IMR-90 (cell line): ENCODE data around the gene TPGS1. TPM values are rescaled to one million over a fixed set of nuclear protein-coding genes. Genes with fewer than 3 reads are reported as not detected.

ENCODE experiments used
- ATAC-seq: fragments of 200-7000 bp; cut with Tn5 transposase; 2 replicates; pipeline ENCODE4 v1.9.1; 2020; ENCODE audit warnings: low read depth, mild to moderate bottlenecking, moderate library complexity
- BruUV-seq: library from RNA; stranded (reverse); fragments of 400-500 nt; replicated peaks from 2 replicates; lab custom pipeline; 2021; lab: Mats Ljungman, UMichigan
- CTCF ChIA-PET: fragments of 300-600 bp; formaldehyde crosslinking; extraction: SDS; loops from one replicate; lab custom pipeline; 2021; ENCODE audit warnings: antibody characterized with exemption; lab: Yijun Ruan, JAX
- POLR2A ChIA-PET: fragments of 300-600 bp; sonication (Branson Sonifier 250); formaldehyde crosslinking; loops from one replicate; lab custom pipeline; 2022; ENCODE audit warnings: antibody characterized with exemption; ENCODE audit not compliant: unreplicated experiment; lab: Charles Lee
- DNase-seq: peaks from one replicate; pipeline ENCODE4 v3.0.0; 2013
- H2AFZ ChIP-seq: replicated peaks from 2 replicates; pipeline ENCODE3; 2013; ENCODE audit warnings: low read length, mild to moderate bottlenecking; ENCODE audit not compliant: poor library complexity
- H2AK5ac ChIP-seq: 2 replicates; pipeline ENCODE4 v1.6.1; 2013; ENCODE audit warnings: low read depth, low read length, inconsistent platforms
- H2AK9ac ChIP-seq: replicated peaks from 2 replicates; pipeline ENCODE3; 2013; ENCODE audit warnings: mild to moderate bottlenecking, low read depth, low read length, moderate library complexity; ENCODE audit not compliant: poor library complexity
- H2BK120ac ChIP-seq: 2 replicates; pipeline ENCODE4 v1.6.1; 2013; ENCODE audit warnings: low read depth, low read length, inconsistent platforms
- H2BK15ac ChIP-seq: 3 replicates; pipeline ENCODE4 v1.6.1; 2013; ENCODE audit warnings: low read depth, low read length, inconsistent platforms
- H2BK20ac ChIP-seq: 2 replicates; pipeline ENCODE4 v1.6.1; 2013; ENCODE audit warnings: low read depth, mild to moderate bottlenecking, inconsistent platforms, low read length, moderate library complexity
- H2BK5ac ChIP-seq: 2 replicates; pipeline ENCODE4 v1.6.1; 2013; ENCODE audit warnings: mild to moderate bottlenecking, low read depth, low read length, inconsistent platforms; ENCODE audit not compliant: poor library complexity, severe bottlenecking
- H3K14ac ChIP-seq: replicated peaks from 2 replicates; pipeline ENCODE4 v1.6.1; 2013; ENCODE audit warnings: low read depth, low read length, inconsistent platforms
- H3K18ac ChIP-seq: 2 replicates; pipeline ENCODE4 v1.6.1; 2013; ENCODE audit warnings: low read depth, low read length, control low read depth
- H3K23ac ChIP-seq: 2 replicates; pipeline ENCODE4 v1.6.1; 2013; ENCODE audit warnings: low read depth, low read length, inconsistent platforms
- H3K27ac ChIP-seq: 2 replicates; pipeline ENCODE4 v1.5.1; 2013; ENCODE audit warnings: mild to moderate bottlenecking, control low read depth, low read length; ENCODE audit not compliant: insufficient read depth
- H3K27me3 ChIP-seq: 2 replicates; pipeline ENCODE4 v1.6.1; 2013; ENCODE audit warnings: low read length; ENCODE audit not compliant: control insufficient read depth, insufficient read depth
- H3K36me3 ChIP-seq: 2 replicates; pipeline ENCODE4 v1.6.1; 2013; ENCODE audit warnings: low read length, mixed read lengths; ENCODE audit not compliant: control insufficient read depth, insufficient read depth
- H3K4ac ChIP-seq: 2 replicates; pipeline ENCODE4 v1.6.1; 2013; ENCODE audit warnings: low read depth, low read length, inconsistent platforms
- H3K4me1 ChIP-seq: 2 replicates; pipeline ENCODE4 v1.6.1; 2013; ENCODE audit warnings: low read length, mixed read lengths; ENCODE audit not compliant: control insufficient read depth, insufficient read depth
- H3K4me2 ChIP-seq: 2 replicates; pipeline ENCODE4 v1.6.1; 2013; ENCODE audit warnings: low read depth, mild to moderate bottlenecking, control low read depth, low read length, moderate library complexity
- H3K4me3 ChIP-seq: 2 replicates; pipeline ENCODE4 v1.5.1; 2013; ENCODE audit warnings: low read depth, mild to moderate bottlenecking, control low read depth, low read length, moderate library complexity; ENCODE audit not compliant: insufficient read depth
- H3K56ac ChIP-seq: 2 replicates; pipeline ENCODE4 v1.6.1; 2013; ENCODE audit warnings: low read length, inconsistent platforms; ENCODE audit not compliant: insufficient read depth; ENCODE audit errors: extremely low read depth
- H3K79me1 ChIP-seq, 2 experiments: 2 replicates each; pipeline ENCODE4 v1.6.1; 2013; ENCODE audit warnings: low read length in 2 of 2, inconsistent platforms in 1 of 2, low read depth in 1 of 2
- H3K9ac ChIP-seq: 2 replicates; pipeline ENCODE4 v1.6.1; 2013; ENCODE audit warnings: low read depth, low read length, control low read depth
- H3K9me1 ChIP-seq: 2 replicates; pipeline ENCODE4 v1.6.1; 2013; ENCODE audit warnings: low read length, inconsistent platforms; ENCODE audit not compliant: insufficient read depth
- H3K9me3 ChIP-seq: 2 replicates; pipeline ENCODE4 v1.6.1; 2013; ENCODE audit warnings: low read length; ENCODE audit not compliant: control insufficient read depth, insufficient read depth
- H4K20me1 ChIP-seq: 2 replicates; pipeline ENCODE4 v1.6.1; 2013; ENCODE audit warnings: low read length, inconsistent platforms; ENCODE audit not compliant: insufficient read depth
- H4K5ac ChIP-seq: 2 replicates; pipeline ENCODE4 v1.6.1; 2013; ENCODE audit warnings: mild to moderate bottlenecking, low read depth, low read length, control low read depth
- H4K8ac ChIP-seq, 2 experiments: 2 replicates each; pipeline ENCODE4 v1.6.1; 2013; ENCODE audit warnings: low read depth in 2 of 2, low read length in 2 of 2, control low read depth in 1 of 2, inconsistent platforms in 1 of 2
- H4K91ac ChIP-seq: 2 replicates; pipeline ENCODE4 v1.6.1; 2013; ENCODE audit warnings: low read depth, low read length, inconsistent platforms; ENCODE audit not compliant: insufficient read depth
- CHD1 ChIP-seq: IDR thresholded peaks from 2 replicates; pipeline ENCODE4 v1.6.1; 2012; ENCODE audit warnings: low read depth, low read length, improper control_type of control experiment
- CTCF ChIP-seq: conservative IDR thresholded peaks from 2 replicates; pipeline ENCODE4 v1.5.1; 2012; ENCODE audit warnings: mild to moderate bottlenecking, low read depth, low read length, improper control_type of control experiment
- ELK1 ChIP-seq: fragments of 150-350 bp; IDR thresholded peaks from 2 replicates; pipeline ENCODE4 v1.6.1; 2016; ENCODE audit warnings: low read depth, mild to moderate bottlenecking, low read length, moderate library complexity, borderline replicate concordance
- MAFK ChIP-seq: IDR thresholded peaks from 2 replicates; pipeline ENCODE4 v1.6.1; 2012; ENCODE audit warnings: low read depth, low read length, improper control_type of control experiment
- MAZ ChIP-seq: IDR thresholded peaks from 2 replicates; pipeline ENCODE4 v1.6.1; 2012; ENCODE audit warnings: low read depth, mild to moderate bottlenecking, low read length, improper control_type of control experiment, moderate library complexity, borderline replicate concordance
- MXI1 ChIP-seq: IDR thresholded peaks from 2 replicates; pipeline ENCODE4 v1.6.1; 2012; ENCODE audit warnings: low read depth, mild to moderate bottlenecking, low read length, moderate library complexity, borderline replicate concordance
- NFE2L2 ChIP-seq: fragments of 150-350 bp; IDR thresholded peaks from 2 replicates; pipeline ENCODE4 v1.6.1; 2016; ENCODE audit warnings: low read depth, mild to moderate bottlenecking, low read length
- RAD21 ChIP-seq: IDR thresholded peaks from 2 replicates; pipeline ENCODE4 v1.6.1; 2012; ENCODE audit warnings: low read length, improper control_type of control experiment
- RCOR1 ChIP-seq: IDR thresholded peaks from 2 replicates; pipeline ENCODE4 v1.6.1; 2012; ENCODE audit warnings: mild to moderate bottlenecking, low read length, improper control_type of control experiment; ENCODE audit not compliant: insufficient replicate concordance
- SMC3 ChIP-seq: fragments of 150-350 bp; IDR thresholded peaks from 2 replicates; pipeline ENCODE4 v1.6.1; 2016; ENCODE audit warnings: low read depth, mild to moderate bottlenecking, antibody characterized with exemption, low read length, moderate library complexity
- WGBS, 2 experiments: methylation state at CpG; one replicate each; pipeline versions ENCODE4 v1.1.5 to v1.1.7; 2013; ENCODE audit warnings: missing lambda C conversion rate in 2 of 2; ENCODE audit not compliant: insufficient read length in 1 of 2; ENCODE audit errors: extremely low coverage in 2 of 2; 5-methylcytosine and 5-hydroxymethylcytosine counted together
- dilution Hi-C: fragments of 300-500 bp; cut with HindIII; formaldehyde crosslinking; loops from one replicate; pipeline ENCODE4 v1.14.3; 2018; ENCODE audit warnings: low sequenced_read_pairs; ENCODE audit not compliant: unreplicated experiment
- in situ Hi-C: fragments of 300-500 bp; cut with MboI; formaldehyde crosslinking; loops from 3 replicates; pipeline ENCODE4 v1.14.3; 2019; ENCODE audit warnings: low sequenced_read_pairs, inconsistent platforms, mixed read lengths
- intact Hi-C: fragments of 100-400 bp; cut with micrococcal nuclease; formaldehyde crosslinking; loops from 2 replicates; pipeline ENCODE4 v1.10.0; 2022
- polyA plus RNA-seq, 3 experiments: library from polyadenylated mRNA; depleted of rRNA; stranded (reverse); fragments of >200 nt; gene quantifications; 2 replicates each; pipeline ENCODE4 v1.2.3, GENCODE V29; 2012; ENCODE audit warnings: low replicate concordance in 1 of 3
- total RNA-seq: library from RNA; depleted of rRNA; stranded (reverse); fragments of >200 nt; gene quantifications from 2 replicates; pipeline ENCODE4 v1.2.3, GENCODE V29; 2012

TPGS1 gene
- total and polyA plus RNA-seq, 2 of the 4 experiments (the other 2 are of a cell fraction): 2.7 to 6.3 TPM

GRCh38 chr19:458091-459042 is 48.9 kb upstream of the TPGS1 start:
- Histone ChIP-seq H4K20me1 (no peaks in the 10 kb centered on the region), H3K56ac (no peak overlapping the region), H2BK120ac (no peak overlapping the region), H2BK15ac (no peak overlapping the region), H3K27me3 (peaks cover 20% of the 10 kb centered on the region), H2AFZ (no peak overlapping the region), H4K5ac (no peak overlapping the region), H2AK5ac (no peak overlapping the region), H3K4me3 (no peak overlapping the region), H3K9me1 (no peaks in the 10 kb centered on the region), H3K79me1 (no peaks in the 10 kb centered on the region), H2BK20ac (no peak overlapping the region), H3K14ac (no peak overlapping the region), H2BK5ac (no peak overlapping the region), H4K8ac (no peak overlapping the region), H3K36me3 (no peaks in the 10 kb centered on the region), H3K23ac (no peak overlapping the region), H3K27ac (no peak overlapping the region), H3K4ac (no peak overlapping the region), H4K91ac (no peak overlapping the region), H3K18ac (no peak overlapping the region), H3K9me3 (peaks cover 5% of the 10 kb centered on the region), H3K4me1 (peaks cover 3% of the 10 kb centered on the region; the same call in 1 of the 2 replicates), H2AK9ac (no peak overlapping the region), H3K4me2 (no peak overlapping the region), H3K9ac (no peak overlapping the region)
- BruUV-seq: no TSS peak
- ATAC-seq (no peak), DNase-seq (no peak)
- ChIA-PET CTCF (no interaction called here), POLR2A (no interaction called here)
- 95% methylated on average over 25 of the region's 89 CpGs; no CpG with 5 or more reads in 1 of the 2 experiments for WGBS, 2 experiments
- intact Hi-C loops (no loop called here), dilution Hi-C loops (no loop called here), in situ Hi-C loops (no loop called here)
- TF ChIP-seq RAD21 (no peak), MXI1 (no peak), CHD1 (no peak), NFE2L2 (no peak), RCOR1 (no peak), MAFK (no peak), CTCF (no peak), SMC3 (no peak), MAZ (no peak), ELK1 (no peak)
